ENCODE results near the gene WDR53.

GRCh38 chr3:196599734-196600128 lies 31.4 kb upstream of the WDR53 start:
- TF ChIP-seq CBX8 (IDR thresholded peaks at IDR 0.05) = no peak
- TF ChIP-seq RCOR1 (IDR thresholded peaks at IDR 0.05; ENCODE audit: low read depth, low read length) = no peak
- no peak for TF ChIP-seq TP53 (CRISPR knock-in tag; IDR thresholded peaks at IDR 0.05)
